ENCODE results near the gene SEMA5A.

DNA sequence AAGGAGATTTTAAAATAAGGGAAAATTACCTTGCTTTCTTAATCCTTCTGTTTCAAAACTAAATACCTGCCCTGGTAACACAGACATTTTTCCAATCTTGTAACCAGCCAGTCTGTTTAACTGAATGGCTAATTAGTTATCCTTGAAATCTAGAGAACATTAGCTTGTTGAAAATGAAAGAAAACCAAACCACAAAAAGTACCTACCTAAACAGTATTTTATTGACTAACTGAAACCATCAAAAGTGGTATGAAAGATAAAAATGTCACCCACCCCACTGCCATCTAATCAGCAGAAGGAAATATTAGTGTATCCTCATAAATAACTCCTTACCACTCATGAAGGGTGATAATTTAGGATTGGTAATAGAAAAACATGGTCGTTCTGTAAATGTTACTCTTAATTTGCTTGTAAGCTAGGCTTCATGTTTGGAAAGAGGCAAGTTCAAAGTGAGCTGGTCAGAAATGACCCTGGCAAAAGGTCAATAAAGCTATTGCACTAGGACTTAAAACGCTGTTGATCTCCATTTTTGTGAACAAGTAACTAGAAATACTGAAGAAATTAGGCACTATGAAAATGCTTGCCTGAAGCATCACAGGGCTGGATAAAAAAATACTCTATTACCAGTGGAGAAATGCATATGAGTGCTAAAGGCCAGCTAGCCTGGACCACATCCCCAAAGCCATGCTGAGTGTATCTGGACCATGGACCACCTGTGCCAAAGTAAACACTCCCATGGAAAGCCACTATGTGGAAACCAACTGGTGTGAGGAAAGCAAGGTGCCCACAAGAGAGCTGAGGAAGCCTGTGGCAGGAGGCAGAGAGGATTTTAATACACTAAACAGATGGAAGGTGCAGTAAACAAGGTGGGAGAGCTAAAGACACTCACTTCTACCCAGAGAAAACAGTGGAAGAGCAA lies 8.4 kb downstream of the SEMA5A start:
- no peak for TF ChIP-seq POLR2A (IDR thresholded peaks at IDR 0.05; ENCODE audit: low read length)
- no peak for TF ChIP-seq GATA1 (IDR thresholded peaks at IDR 0.05; ENCODE audit: low read depth, low read length)

Data from erythroblast (primary cell).